DMS79 treated with DMSO at 0.1 percent for 48 hours (cell line): Measurements from ENCODE around the gene ENTREP3.
"Not testable (repeated sequence)": the region's sequence is repeated elsewhere in the genome, so short reads cannot be mapped to it uniquely, and the experiment has no call there.

ENCODE experiments used
- DNase-seq: peaks from one replicate; lab custom pipeline; 2025; lab: John Stamatoyannopoulos, UW

Gene ENTREP3

DNA sequence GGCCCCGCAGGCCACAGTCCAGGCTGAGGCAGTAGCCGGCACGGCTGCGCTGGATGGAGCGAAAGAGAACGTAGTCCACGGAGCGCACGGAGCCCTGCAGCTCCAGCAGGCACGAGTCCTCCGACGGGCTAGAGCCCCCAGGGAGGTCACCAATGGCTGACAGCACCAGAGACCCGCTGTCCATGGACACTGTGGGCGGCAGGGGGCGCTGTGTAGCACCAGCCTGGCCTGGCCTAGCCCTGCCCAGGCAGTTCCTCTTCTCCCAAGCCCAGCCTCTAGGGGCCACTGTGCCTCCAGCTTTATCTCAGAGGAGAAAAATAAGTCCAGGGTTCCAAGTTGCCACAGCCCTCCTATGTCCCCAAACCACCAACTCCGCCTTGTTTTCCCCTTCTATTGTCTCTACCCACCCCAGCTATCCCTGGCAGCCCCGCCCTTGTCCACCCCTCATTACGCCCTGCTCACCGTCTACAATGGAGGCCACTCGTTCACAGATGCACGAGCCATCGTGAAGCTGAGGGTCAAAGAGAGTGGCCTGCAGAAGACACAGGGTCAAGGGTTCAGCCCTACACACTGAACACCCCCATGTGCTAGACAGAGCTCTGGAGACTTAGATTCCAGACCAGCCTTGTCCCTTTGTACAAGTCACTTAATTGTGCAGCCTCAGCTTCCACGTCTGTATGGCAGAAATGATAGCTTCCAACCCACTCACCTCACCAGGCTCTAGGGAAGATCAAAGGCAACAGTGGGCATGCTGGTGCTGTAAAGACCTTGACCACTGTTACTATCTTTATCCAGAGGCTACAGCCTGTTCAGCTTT is 4.4 kb downstream of the ENTREP3 start:
- DNase-seq: peak; percentile 84

DNA sequence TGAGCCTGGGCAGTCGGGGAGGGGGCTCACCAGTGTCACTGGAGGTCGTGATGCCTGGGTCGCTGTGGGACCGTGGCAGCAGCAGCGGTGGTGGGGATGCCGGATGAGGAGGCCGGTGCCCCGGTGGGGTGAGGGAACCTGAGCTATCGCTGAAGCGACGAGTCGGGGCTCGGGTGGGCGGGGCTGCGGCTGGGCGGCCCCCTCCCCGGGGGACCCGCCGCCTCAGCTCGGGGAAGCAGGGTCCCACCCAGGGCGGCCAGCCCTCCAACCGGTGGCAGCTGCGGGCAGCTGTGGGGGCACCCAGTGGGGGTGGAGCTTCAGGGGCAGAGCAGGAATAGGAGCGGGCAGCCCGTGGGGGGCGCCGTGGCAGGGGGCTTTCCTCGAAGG is 5.0 kb downstream of the ENTREP3 start:
- DNase-seq: no peak

DNA sequence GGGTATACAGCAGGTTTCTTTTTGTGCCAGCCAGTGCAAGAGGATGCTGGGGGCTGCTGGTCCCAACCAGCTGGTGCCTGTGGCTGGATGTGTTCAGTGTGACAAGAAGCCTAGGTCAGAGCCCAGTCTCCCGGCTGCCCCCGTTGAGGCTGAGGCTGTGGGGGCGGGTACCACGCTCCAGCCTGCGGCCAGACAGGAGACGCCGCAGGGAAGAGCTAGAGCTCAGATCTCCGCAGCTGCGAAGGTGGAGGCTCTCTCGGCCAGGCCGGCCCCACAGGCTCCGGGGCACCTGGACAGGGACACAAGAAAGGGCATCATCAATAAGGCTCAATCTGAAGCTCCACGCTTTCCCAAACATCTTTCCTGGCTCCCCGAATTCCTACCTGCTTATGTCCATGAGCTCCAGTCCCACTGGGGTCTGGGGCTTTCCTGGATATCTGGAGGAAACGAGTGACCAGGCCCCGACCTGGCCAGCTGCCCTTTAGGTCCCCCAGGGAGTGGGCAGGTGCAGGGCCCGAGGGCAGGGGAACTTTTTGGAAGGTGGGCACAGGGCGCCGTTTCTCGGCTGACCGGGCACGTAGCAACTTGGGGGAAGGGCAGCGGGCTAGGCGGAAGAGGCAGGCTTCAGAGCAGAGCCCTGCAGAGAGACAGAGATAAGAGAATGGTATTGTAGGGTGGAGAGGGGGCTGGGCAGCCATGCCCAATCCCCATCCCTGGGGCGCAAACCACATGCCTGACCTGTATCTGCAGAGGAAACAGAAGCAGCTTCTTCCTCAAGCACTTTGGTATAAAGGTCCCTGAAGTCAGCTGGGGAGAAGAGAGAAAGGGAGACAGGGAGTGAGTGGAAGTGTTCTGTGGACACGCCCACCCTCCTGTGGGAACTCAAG is 7.4 kb downstream of the ENTREP3 start:
- no peak for DNase-seq

DNA sequence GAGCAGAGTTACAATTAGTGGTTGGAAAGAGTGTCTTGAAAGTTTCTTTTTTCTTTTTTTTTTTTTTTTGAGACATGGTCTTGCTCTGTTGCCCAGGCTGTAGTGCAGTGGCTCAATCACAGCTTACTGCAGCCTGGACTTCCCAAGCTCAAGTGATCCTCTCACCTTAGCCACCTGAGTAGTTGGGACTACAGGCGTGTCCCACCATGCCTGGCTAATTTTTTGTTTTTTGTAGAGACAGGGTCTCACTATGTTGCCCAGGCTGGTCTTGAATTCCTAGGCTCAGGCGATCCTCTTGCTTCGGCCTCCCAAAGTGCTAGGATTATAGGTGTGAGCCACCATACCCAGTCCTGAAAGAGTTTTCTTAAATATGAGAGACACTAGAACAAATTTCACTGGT is 8.5 kb downstream of the ENTREP3 start:
- DNase-seq: not testable (repeated sequence)

DNA sequence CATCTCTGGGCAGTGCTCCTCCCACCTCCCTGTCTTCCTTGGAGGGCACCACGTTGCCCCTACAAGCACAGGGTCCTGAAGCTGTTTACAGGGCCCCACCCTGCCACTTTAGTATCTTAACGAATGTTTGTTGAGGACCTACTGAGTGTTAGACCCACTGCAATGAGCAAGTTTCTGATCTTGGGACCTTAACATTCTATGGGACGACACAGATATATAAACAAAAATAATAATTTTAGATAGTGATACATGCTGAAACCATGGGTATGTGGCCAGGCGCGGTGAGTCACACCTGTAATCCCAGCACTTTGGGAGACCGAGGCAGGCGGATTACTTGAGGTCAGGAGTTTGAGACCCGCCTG is 10.1 kb downstream of the ENTREP3 start:
- no peak for DNase-seq

DNA sequence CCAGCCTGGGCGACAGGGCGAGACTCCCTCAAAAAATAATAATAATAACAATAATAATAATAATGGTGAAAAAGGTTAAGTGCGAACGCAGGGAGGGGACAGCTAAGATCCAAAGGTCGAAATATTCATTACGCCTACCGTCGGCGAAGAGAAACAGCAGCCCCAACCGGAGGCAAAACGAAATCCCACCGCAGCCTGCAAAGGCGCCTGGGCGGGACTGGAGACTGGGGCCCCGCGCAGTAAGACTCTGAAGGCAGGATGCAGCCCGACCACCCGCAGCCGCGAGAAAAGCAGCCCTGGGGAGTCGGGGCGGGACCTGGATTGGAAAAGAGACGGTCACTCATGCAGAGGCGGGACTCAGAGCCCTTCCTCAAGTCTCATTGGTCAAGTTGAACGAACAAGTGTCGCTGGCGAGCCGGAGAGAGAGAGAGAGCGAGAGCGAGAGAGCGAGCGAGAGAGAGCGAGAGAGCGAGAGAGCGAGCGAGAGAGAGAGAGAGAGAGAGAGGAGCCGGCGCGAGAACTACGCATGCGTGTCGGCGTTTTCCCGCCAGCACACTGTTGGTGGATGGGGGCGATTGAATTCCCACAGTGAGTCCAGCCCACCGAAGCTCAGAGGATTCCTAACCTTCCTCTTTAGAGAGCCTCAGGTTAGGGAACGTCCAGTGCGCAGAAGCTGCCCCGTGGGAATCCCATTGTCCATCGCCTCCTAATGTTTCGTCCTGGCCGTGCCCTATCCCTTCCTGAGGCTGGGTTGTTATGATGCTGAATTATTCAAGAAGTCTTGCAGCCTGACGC is 10.7 kb downstream of the ENTREP3 start:
- peak; percentile 99 for DNase-seq

DNA sequence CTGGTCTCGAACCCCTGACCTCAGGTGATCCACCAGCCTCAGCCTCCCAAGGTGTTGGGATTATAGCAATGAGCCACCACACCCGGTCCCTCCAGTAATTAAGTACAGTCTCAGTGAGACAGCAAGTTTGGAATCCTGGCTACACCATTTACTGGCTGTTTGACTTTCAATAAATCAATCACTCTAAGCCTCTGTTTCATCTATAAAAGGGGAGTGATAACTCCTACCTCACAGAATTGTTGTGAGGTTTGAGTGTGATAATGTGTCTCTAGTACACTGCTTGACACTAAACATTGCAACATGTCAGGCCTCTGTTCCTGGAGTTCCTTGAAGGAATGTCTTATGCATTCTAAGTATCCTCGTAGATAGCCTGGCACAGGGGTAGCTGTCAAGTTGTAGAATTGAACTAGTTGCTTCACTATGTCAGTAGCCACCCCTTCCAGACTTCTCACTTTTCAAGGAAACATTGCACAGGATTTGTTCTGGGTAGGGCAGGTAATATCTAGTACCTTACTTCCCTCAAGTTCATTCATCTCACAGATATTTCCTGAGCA is 12.4 kb downstream of the ENTREP3 start:
- no peak for DNase-seq

DNA sequence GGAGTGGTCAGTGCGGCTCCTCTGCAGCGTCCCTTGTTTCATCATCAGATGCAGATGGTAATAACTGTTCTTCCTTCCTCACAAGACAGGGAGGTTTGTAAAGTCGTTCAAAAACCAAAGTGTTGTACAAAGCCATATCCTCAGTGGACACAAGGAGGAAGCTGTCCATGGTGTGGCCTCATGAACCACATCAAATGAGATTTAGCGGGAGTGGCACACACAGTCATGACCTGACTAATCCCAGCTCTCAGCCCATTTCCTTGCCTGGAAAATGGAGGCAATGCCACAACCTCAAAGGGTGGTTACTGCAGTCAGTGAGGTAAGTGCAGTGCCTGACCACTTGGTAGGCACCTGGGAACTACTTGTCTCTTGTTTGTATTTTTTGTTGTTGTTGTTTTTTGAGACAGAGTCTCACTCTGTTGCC is 13.4 kb downstream of the ENTREP3 start:
- no peak for DNase-seq

DNA sequence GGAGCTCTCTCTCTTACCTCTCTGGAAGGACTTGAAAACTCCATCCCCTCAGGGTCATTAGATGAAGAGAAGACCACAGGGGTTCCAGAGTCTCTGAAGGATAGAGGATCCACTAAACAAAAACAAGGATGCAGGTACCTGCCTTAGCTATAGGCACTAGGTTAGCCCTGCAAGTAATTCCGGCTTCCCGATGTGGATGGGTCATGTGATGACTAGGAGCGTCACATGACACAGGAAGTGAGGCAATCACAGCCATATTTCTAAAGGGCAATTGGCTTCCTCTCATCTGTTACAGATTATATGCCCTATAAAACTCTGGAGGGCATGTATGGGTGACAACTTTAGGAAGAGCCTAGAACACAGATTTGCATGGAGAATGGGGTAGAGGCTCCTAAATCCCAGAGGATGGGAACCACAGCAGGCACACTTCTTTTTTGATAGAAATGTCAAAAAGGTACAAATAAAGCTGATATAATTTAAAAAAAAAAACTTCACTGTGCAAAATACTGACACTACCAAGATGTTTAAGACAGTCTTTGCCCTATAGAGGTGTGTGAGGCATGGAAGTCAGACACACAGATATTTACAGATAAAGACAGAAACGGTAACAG is 14.1 kb downstream of the ENTREP3 start:
- peak; percentile 72 for DNase-seq

DNA sequence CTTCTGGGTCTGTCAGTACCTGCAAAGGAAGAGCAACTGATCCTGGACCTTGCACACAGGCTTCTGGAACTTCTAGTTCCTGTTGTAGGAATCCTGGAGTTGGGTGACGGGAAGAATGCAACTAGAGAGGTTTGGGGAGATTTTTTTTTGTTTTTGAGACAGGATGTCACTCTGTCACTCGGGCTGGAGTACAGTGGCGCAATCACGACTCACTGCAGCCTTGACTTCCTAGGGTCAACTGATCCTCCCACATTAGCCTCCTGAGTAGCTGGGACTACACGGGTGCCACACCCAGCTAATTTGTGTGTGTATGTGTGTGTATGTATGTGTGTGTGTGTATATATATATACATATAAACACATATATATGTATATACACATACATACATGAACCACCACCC is 18.8 kb downstream of the ENTREP3 start:
- no peak for DNase-seq

DNA sequence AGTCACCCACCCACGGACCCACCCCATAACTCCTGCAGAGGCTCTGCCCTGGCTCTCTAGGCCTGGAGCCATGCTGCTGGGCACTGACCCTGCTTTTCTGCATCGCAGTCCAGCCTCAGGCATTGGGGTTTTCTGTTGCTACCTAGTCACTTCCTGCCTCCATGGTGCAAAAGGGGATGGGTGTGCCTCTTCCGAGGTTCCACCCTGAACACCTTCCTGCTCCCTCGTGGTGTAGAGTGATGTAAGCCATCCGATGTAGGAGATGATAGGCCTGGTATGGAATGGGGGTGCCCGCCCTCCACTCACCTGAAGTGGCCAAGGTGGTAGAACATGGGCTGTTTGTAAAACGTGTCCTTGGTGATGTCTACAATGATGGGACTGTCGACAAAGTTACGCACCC is 19.9 kb downstream of the ENTREP3 start:
- DNase-seq: not testable (repeated sequence)

DNA sequence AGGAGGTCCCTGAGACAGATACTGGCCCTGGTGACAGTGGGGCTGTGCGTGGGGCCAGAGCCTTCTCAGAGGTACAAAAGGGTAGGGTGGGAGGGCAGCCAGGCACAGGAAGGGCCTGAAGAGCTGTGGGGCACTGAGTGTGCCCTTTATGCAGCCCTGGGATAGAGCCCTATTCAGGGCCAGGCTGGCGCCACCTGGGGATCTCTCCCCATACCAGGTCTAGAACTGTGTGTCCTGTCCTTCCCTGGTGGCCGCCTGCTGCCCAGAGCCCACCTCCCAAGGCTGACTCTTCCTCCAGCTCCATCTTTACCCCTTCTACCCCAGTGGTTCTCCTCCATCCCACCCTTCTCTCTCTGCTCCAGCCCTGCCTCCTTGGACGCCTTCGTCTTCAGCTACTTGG is 21.8 kb downstream of the ENTREP3 start:
- not testable (repeated sequence) for DNase-seq

DNA sequence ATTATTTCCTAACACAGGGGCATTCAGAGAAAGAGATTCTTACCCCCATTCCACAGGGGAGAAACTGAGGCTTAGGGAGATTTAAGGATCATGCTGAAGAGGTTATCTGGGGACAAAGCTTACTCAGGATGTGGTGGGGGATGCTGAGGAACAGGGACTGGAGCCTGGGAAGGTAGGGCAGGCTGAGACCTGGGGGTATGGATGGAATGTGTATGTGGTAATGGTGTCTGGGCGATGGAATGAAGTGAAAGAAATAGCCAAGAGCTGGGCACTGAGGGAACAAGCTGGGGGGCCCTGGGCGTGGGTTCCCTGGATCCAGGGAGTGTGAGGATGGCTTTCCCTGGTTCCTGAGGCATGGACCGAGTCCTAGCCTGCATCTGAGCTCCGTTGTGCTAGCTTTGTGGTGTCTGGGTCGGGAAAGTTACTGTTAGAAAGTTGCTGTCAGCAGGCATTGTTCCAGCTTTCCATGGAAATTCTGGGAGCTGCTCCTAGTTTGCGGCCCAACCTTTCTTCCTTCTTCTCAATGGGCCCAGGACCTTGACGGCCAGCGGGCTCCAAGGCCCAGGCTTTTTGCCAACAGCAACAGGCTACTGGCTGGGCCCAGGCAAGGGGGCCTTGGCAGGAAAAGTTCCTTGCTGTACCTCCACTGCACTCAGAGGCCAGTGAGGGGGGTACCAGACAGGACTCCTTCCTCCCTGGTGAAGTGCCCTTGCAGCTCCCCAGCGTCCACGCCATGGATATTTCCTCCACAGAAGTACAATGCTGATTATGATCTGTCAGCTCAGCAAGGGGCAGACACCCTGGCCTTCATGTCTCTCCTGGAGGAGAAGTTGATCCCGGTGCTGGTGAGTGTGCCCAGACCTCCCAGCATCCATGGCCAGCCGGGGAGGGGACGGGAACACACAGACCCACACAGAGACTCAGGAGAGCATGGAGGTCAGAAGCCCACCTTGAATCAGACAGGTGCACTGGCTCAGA is 23.0 kb downstream of the ENTREP3 start:
- not testable (repeated sequence) for DNase-seq

DNA sequence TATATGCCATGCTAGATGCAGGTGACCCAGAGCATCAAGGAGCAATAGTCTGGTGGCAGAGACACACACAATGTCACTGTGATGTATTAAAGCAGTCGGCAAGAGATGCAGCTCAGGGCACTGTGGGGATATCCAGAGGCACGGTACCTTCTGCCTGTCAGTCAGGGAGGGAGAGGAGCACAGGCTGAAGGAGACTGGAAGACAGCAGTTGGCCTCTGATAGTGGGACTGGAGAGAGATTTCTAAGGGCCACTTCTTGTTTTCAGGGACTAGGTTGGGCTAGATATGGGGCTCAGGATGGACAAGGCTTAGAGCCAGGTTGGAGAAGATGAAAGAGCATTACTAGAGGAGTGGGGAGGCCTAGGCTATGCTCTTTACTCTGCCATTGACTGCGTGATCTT is 24.0 kb downstream of the ENTREP3 start:
- not testable (repeated sequence) for DNase-seq

DNA sequence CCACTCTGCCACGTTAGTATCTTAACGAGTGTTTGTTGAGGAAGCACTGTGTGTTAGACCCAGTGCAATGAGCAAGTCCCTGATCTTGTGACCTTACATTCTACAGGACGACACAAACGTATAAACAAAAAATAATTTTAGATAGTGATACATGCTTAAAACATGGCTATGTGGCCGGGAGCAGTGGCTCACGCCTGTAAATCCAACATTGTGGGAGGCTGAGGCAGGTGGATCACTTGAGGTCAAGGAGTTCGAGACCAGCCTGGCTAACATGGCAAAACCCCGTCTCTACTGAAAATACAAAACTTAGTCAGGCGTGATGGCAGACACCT is 27.2 kb downstream of the ENTREP3 start:
- DNase-seq: no peak

DNA sequence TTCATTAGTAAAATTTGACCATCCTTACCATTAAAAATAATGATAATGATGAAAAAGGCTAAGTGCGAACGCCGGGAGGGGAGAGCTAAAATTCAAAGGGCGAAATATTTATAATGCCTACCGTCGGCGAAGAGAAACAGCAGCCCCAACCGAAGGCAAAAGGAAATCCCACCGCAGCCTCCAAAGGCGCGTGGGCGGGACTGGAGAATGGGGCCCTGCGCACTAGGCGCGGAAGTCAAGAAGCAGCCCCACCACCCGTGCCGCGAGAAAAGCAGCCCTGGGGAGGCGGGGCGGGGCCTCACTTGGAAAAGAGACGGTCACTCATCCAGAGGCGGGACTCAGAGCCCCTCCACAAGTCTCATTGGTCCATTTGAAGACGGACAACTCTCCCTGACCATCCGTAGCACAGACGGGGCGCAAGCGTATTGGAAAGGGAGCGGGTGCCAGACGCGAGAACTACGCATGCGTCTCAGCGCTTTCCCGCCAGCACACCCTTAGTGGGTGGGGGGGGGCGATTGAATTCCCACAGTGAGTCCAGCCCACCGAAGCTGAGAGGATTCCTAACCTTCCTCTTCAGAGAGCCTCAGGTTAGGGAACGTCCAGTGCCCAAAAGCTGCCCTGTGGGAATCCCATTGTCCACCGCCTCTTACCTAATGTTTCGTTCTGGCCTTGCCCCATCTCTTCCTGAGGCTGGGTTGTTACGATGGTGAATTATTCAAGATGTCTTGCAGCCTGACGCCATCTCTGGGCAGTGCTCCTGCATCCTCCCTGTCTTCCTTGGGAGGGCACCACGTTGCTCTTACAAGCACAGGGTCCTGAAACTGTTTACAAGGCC is 27.8 kb downstream of the ENTREP3 start:
- peak; percentile 98 for DNase-seq

DNA sequence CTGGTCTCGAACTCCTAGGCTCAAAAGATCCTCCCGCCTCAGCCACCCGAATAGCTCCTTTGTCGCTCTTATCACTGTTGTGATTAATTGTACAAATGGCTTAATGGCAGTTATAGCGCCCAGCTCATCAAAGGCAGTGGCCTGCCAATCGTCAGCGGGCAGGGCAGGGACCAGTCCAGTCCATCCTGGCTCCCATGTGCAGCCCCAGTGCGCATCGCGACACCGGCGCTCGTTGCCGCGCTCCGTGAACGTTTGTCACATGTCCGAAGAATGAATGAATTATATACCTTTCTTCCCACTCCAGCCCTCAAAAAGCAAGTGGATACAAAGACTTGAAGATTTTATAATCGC is 28.4 kb downstream of the ENTREP3 start:
- peak; percentile 72 for DNase-seq

DNA sequence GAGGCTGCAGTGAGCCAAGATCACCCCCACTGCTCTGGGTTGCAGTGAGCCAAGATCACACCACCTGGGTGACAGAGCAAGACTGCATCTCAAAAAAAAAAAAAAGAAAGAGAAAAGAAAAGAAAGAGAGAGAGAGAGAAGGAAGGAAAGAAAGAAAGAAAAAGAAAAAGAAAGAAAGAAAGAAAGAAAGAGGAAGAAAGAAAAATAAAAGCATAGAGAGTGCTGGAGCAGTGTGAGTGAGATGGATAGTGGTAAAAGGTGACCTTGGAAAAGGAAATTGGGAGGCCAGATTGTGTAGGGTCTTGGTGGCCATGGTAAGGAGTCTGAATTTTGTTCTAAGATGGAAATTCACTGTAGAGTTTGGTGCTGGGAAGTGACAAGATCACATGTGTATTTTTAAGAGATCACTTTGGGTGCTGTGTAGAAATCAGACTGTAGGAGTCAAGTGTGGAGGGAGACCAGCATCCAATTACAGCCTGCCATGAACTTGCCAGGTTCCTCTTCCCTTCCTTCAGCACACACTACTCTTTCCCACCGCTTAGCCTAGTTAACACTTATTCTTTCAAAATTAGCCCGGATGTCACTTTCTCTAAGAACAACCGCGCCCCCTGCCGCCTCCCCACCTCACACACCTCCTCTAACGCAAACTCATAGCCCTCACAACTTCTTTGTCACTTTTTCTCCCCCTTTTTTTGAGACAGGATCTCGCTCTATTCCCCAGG is 28.9 kb downstream of the ENTREP3 start:
- peak; percentile 88 for DNase-seq

DNA sequence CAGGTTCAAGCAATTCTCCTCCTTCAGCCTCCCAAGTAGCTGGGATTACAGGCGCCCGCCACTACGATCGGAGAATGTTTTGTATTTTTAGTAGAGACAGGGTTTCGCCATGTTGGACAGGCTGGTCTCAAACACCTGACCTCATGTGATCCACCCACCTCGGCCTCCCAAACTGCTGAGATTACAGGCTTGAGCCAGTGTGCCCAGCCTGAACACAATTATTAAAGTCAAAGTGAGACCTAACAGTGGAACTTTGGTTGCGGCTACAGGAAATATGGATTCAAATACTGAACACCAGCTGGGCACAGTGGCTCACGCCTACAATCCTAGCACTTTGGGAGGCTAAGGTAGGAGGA is 29.9 kb downstream of the ENTREP3 start:
- DNase-seq: not testable (repeated sequence)
